HL-60 (cell line): ENCODE results near the gene POU2F2.

Source experiments
- DNase-seq, 2 experiments: peaks; one replicate each; pipeline ENCODE4 v3.0.0-alpha.2; 2010 to 2020; ENCODE audit warnings: low read depth in 1 of 2, low spot score in 1 of 2
- H3K27ac ChIP-seq: fragments of 250-450 bp; sonication (Bioruptor Pico); replicated peaks from 2 replicates; pipeline ENCODE4 v1.5.1; 2020; ENCODE audit warnings: mild to moderate bottlenecking, moderate library complexity
- H3K27me3 ChIP-seq: fragments of 250-450 bp; sonication (Bioruptor Pico); 2 replicates; pipeline ENCODE4 v1.5.1; 2021; ENCODE audit warnings: mild to moderate bottlenecking, moderate library complexity; ENCODE audit not compliant: insufficient read depth, poor library complexity, severe bottlenecking
- H3K4me3 ChIP-seq: replicated peaks from 2 replicates; pipeline ENCODE4 v1.5.1; 2011; ENCODE audit warnings: mild to moderate bottlenecking, control low read depth, low read length; ENCODE audit not compliant: insufficient read depth
- GABPA ChIP-seq: IDR thresholded peaks from 2 replicates; pipeline ENCODE4 v1.6.1; 2012; ENCODE audit warnings: low read depth
- POLR2AphosphoS5 ChIP-seq: IDR thresholded peaks from 2 replicates; pipeline ENCODE4 v1.6.1; 2012; ENCODE audit warnings: low read depth
- SPI1 ChIP-seq: IDR thresholded peaks from 2 replicates; pipeline ENCODE4 v1.6.1; 2012; ENCODE audit warnings: low read depth, mild to moderate bottlenecking, borderline replicate concordance
- TF ChIP-seq, protein P1 (sequence below): IDR thresholded peaks from 2 replicates; pipeline ENCODE4 v1.6.1; 2012; ENCODE audit warnings: low read depth; ENCODE audit not compliant: insufficient replicate concordance
- TF ChIP-seq, protein P2 (sequence below): IDR thresholded peaks from one replicate; pipeline ENCODE4 v1.5.1; 2011; ENCODE audit warnings: low read length, control low read depth, inconsistent platforms; ENCODE audit not compliant: insufficient read depth

The POU2F2 gene

DNA sequence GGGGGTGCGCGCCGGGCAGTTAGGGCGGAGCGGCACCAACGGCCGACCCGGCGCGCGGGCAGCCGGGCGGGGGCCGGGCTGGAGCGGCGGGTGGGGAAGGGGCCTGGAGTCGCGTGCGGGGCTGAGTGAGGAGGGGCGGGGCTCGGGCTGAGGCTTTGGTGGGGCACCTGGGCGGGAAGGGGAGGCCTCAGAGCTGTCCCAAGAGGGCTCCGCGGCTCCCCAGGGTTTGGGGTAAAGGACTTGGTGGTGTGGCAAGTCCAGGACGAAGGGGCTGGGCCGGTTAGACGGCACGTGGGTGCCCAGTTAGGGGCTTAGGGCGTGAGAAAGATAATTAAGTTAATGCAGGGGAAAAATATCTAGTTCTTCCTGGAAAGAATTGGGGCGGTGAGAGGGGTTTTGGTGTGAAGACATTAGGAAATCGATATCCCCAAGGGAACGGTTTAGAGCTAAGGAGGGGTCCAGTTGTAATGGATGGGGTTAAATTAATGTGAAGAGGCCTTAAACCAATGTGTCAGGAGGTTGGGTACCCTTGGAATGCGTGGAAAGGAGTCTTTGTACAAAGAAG is 55.8 kb downstream of the POU2F2 start:
- TF ChIP-seq SPI1 (no peak), POLR2AphosphoS5 (no peak), GABPA (no peak)
- TF ChIP-seq, protein P1, sequence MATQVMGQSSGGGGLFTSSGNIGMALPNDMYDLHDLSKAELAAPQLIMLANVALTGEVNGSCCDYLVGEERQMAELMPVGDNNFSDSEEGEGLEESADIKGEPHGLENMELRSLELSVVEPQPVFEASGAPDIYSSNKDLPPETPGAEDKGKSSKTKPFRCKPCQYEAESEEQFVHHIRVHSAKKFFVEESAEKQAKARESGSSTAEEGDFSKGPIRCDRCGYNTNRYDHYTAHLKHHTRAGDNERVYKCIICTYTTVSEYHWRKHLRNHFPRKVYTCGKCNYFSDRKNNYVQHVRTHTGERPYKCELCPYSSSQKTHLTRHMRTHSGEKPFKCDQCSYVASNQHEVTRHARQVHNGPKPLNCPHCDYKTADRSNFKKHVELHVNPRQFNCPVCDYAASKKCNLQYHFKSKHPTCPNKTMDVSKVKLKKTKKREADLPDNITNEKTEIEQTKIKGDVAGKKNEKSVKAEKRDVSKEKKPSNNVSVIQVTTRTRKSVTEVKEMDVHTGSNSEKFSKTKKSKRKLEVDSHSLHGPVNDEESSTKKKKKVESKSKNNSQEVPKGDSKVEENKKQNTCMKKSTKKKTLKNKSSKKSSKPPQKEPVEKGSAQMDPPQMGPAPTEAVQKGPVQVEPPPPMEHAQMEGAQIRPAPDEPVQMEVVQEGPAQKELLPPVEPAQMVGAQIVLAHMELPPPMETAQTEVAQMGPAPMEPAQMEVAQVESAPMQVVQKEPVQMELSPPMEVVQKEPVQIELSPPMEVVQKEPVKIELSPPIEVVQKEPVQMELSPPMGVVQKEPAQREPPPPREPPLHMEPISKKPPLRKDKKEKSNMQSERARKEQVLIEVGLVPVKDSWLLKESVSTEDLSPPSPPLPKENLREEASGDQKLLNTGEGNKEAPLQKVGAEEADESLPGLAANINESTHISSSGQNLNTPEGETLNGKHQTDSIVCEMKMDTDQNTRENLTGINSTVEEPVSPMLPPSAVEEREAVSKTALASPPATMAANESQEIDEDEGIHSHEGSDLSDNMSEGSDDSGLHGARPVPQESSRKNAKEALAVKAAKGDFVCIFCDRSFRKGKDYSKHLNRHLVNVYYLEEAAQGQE = no peak
- TF ChIP-seq, protein P2, sequence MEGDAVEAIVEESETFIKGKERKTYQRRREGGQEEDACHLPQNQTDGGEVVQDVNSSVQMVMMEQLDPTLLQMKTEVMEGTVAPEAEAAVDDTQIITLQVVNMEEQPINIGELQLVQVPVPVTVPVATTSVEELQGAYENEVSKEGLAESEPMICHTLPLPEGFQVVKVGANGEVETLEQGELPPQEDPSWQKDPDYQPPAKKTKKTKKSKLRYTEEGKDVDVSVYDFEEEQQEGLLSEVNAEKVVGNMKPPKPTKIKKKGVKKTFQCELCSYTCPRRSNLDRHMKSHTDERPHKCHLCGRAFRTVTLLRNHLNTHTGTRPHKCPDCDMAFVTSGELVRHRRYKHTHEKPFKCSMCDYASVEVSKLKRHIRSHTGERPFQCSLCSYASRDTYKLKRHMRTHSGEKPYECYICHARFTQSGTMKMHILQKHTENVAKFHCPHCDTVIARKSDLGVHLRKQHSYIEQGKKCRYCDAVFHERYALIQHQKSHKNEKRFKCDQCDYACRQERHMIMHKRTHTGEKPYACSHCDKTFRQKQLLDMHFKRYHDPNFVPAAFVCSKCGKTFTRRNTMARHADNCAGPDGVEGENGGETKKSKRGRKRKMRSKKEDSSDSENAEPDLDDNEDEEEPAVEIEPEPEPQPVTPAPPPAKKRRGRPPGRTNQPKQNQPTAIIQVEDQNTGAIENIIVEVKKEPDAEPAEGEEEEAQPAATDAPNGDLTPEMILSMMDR = no peak
- Histone ChIP-seq H3K4me3 (peak overlapping the region; percentile 92), H3K27ac (peak overlapping the region; percentile 81), H3K27me3 (no peaks in the 10 kb centered on the region)
- DNase-seq = no peak

DNA sequence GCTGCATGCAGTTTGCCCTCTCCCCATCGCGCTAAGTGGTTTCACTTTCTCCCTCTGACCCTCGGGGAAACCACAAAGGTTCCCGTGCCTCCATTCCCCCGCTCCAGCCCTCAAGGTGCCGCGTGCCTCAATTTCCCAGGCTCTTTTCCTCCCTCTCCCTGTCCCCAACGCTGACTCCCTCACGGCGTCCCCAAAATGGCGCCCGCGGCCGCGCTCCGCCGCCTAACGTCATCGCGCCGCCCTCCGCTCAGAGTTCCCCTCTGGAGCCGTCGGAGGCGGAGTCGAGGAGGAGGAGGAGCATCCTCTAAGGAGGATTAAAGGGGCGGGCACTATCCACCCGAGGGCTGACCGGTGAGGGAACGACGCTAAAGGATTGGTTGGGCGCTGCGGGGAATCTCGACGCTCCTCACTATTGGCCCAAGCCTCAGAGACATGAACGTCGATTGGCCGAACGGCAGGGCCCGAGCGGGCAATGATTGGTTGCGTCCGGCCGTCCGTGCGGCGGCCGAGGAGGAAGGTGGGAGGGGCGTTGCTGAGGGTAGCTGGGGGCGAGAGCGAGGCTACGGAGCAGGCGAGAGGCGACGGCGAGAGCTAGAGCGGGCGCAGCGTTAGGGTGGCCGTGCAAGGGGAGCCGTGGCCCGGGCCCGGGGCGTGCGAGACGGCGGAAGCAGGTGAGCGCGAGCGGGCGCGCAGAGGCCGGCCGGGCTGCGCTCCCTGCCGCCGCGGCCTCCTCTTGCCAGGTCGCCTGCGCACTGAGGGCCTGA is 56.4 kb downstream of the POU2F2 start, which contains the start of gene ZNF574:
Gene ZNF574, plus strand, starts transcription at position 551 of the 764 bp plus-strand sequence. CDS start 2,441 bp downstream, outside the sequence.
- Histone ChIP-seq H3K27me3 (no peaks in the 10 kb centered on the region), H3K4me3 (peak within 1 kb of the TSS; percentile 92), H3K27ac (peak within 1 kb of the TSS; percentile 95)
- DNase-seq = peak; percentile 99
- TF ChIP-seq GABPA = no peak
- TF ChIP-seq, protein P1 = peak; percentile 74
- peak; percentile 63; the same call in 1 of the 2 replicates for TF ChIP-seq SPI1
- TF ChIP-seq, protein P2 = no peak
- TF ChIP-seq POLR2AphosphoS5 = peak; percentile 98

GRCh38 chr19:42075364-42075615 is 57.0 kb downstream of the POU2F2 start:
- no peak for DNase-seq
- peak overlapping the region; percentile 57 for H3K4me3 ChIP-seq

More at GRCh38 chr19:42075364-42075615, 57.0 kb downstream of the POU2F2 start:
- TF ChIP-seq SPI1 (no peak), POLR2AphosphoS5 (no peak), GABPA (no peak)
- TF ChIP-seq, protein P2 = no peak
- TF ChIP-seq, protein P1 = no peak
- Histone ChIP-seq H3K27ac (peak overlapping the region; percentile 95), H3K27me3 (no peaks in the 10 kb centered on the region)
